OCI-LY7 (cell line): ENCODE results near the gene UTP20.

ENCODE experiments used
- EZH2phosphoT487 ChIP-seq: fragments of 200-600 bp; sonication (generic); IDR thresholded peaks from 2 replicates; pipeline ENCODE4 v1.6.1; 2018; ENCODE audit warnings: low read depth, borderline replicate concordance, mild to moderate bottlenecking, mixed run types, antibody characterized with exemption, low read length, moderate library complexity, mixed read lengths
- TF ChIP-seq, protein P1 (sequence below): fragments of 200-600 bp; sonication (generic); conservative IDR thresholded peaks from 2 replicates; pipeline ENCODE4 v1.5.1; 2014; ENCODE audit warnings: mild to moderate bottlenecking, antibody characterized with exemption, low read length, moderate library complexity, mixed read lengths

DNA sequence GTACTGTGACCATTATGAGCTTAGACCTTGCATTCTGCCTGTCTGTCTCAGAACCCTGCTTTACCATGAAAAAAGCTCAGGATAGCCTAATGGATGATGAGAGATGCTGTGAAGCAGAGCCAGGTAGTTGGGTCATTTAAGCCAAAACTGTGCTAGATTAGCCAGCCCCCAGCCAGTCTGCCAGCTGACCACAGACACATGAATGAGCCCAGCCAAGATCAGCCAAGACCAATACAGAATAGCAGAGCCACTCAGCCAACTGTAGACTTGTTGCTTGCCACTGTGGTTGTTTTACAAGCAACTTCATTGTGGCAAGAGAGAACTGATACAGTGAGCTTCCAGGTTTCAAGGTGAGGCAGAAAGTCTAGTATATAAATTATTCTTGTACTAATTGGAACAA lies 12.8 kb upstream of the UTP20 start:
- TF ChIP-seq, protein P1, sequence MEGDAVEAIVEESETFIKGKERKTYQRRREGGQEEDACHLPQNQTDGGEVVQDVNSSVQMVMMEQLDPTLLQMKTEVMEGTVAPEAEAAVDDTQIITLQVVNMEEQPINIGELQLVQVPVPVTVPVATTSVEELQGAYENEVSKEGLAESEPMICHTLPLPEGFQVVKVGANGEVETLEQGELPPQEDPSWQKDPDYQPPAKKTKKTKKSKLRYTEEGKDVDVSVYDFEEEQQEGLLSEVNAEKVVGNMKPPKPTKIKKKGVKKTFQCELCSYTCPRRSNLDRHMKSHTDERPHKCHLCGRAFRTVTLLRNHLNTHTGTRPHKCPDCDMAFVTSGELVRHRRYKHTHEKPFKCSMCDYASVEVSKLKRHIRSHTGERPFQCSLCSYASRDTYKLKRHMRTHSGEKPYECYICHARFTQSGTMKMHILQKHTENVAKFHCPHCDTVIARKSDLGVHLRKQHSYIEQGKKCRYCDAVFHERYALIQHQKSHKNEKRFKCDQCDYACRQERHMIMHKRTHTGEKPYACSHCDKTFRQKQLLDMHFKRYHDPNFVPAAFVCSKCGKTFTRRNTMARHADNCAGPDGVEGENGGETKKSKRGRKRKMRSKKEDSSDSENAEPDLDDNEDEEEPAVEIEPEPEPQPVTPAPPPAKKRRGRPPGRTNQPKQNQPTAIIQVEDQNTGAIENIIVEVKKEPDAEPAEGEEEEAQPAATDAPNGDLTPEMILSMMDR = no peak
- no peak for TF ChIP-seq EZH2phosphoT487
